ENCODE data around the gene PTPRN2.

DNA sequence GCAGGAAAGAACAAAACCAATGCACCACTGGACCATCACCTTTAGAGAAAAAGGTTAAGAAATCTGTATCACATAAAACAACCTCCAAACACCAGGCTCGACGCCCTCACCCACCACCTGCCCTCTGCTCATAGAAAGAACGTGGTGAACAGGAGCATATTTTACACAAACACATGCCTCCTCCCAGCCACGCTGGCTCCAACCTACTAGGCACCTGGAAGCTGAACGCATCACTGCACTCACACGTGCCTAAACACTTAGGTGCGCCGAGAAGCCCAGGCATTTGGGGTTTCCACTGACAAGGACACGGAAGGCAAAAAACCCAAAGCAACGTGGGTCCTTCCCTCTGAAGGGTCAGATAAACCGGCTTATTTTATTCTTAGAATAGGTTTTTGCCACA, 56.0 kb downstream of the PTPRN2 start:
- TF ChIP-seq, protein P1, sequence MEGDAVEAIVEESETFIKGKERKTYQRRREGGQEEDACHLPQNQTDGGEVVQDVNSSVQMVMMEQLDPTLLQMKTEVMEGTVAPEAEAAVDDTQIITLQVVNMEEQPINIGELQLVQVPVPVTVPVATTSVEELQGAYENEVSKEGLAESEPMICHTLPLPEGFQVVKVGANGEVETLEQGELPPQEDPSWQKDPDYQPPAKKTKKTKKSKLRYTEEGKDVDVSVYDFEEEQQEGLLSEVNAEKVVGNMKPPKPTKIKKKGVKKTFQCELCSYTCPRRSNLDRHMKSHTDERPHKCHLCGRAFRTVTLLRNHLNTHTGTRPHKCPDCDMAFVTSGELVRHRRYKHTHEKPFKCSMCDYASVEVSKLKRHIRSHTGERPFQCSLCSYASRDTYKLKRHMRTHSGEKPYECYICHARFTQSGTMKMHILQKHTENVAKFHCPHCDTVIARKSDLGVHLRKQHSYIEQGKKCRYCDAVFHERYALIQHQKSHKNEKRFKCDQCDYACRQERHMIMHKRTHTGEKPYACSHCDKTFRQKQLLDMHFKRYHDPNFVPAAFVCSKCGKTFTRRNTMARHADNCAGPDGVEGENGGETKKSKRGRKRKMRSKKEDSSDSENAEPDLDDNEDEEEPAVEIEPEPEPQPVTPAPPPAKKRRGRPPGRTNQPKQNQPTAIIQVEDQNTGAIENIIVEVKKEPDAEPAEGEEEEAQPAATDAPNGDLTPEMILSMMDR (IDR thresholded peaks at IDR 0.05): no peak
- TF ChIP-seq POLR2AphosphoS5 (IDR thresholded peaks at IDR 0.05; ENCODE audit: low read depth, low read length) (no peak), TCF7L2 (IDR thresholded peaks at IDR 0.05; ENCODE audit: low read depth, low read length) (no peak)
- TF ChIP-seq, protein P2, sequence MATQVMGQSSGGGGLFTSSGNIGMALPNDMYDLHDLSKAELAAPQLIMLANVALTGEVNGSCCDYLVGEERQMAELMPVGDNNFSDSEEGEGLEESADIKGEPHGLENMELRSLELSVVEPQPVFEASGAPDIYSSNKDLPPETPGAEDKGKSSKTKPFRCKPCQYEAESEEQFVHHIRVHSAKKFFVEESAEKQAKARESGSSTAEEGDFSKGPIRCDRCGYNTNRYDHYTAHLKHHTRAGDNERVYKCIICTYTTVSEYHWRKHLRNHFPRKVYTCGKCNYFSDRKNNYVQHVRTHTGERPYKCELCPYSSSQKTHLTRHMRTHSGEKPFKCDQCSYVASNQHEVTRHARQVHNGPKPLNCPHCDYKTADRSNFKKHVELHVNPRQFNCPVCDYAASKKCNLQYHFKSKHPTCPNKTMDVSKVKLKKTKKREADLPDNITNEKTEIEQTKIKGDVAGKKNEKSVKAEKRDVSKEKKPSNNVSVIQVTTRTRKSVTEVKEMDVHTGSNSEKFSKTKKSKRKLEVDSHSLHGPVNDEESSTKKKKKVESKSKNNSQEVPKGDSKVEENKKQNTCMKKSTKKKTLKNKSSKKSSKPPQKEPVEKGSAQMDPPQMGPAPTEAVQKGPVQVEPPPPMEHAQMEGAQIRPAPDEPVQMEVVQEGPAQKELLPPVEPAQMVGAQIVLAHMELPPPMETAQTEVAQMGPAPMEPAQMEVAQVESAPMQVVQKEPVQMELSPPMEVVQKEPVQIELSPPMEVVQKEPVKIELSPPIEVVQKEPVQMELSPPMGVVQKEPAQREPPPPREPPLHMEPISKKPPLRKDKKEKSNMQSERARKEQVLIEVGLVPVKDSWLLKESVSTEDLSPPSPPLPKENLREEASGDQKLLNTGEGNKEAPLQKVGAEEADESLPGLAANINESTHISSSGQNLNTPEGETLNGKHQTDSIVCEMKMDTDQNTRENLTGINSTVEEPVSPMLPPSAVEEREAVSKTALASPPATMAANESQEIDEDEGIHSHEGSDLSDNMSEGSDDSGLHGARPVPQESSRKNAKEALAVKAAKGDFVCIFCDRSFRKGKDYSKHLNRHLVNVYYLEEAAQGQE (IDR thresholded peaks at IDR 0.05; ENCODE audit: insufficient read depth in 1 of 2, low read depth in 2 of 2, low read length in 1 of 2): no peak
